RWPE2 (cell line): Measurements from ENCODE around the gene MZF1.

ENCODE experiments used
- ATAC-seq: fragments of 200-7000 bp; cut with Tn5 transposase; 3 replicates; pipeline ENCODE4 v1.9.1; 2021; ENCODE audit warnings: low read depth
- DNase-seq: peaks from one replicate; pipeline ENCODE4 v3.0.0-alpha.2; 2020; ENCODE audit warnings: low spot score
- H3K27ac ChIP-seq: fragments of 450-650 bp; 2 replicates; pipeline ENCODE4 v1.5.1; 2017; ENCODE audit warnings: mild to moderate bottlenecking; ENCODE audit not compliant: poor library complexity, severe bottlenecking
- H3K27me3 ChIP-seq: fragments of 250-450 bp; sonication (Bioruptor Pico); 2 replicates; pipeline ENCODE4 v1.5.1; 2021; ENCODE audit warnings: mild to moderate bottlenecking, moderate library complexity; ENCODE audit not compliant: insufficient read depth, poor library complexity, severe bottlenecking
- H3K36me3 ChIP-seq: fragments of 250-450 bp; sonication (Bioruptor Pico); 2 replicates; pipeline ENCODE4 v1.5.1; 2020; ENCODE audit warnings: low read depth, mild to moderate bottlenecking, moderate library complexity
- H3K4me1 ChIP-seq: fragments of 250-450 bp; sonication (Bioruptor Pico); 2 replicates; pipeline ENCODE4 v1.5.1; 2021; ENCODE audit warnings: mild to moderate bottlenecking, moderate library complexity; ENCODE audit not compliant: insufficient read depth, poor library complexity, severe bottlenecking
- H3K4me3 ChIP-seq: fragments of 250-450 bp; sonication (Bioruptor Pico); 2 replicates; pipeline ENCODE4 v1.5.1; 2021; ENCODE audit warnings: mild to moderate bottlenecking, moderate library complexity; ENCODE audit not compliant: severe bottlenecking
- H3K9me3 ChIP-seq: fragments of 250-450 bp; sonication (Bioruptor Pico); 2 replicates; pipeline ENCODE4 v1.5.1; 2021; ENCODE audit warnings: mild to moderate bottlenecking, moderate library complexity; ENCODE audit not compliant: severe bottlenecking
- CTCF ChIP-seq: fragments of 450-650 bp; IDR thresholded peaks from one replicate; pipeline ENCODE4 v1.5.1; 2017; ENCODE audit warnings: mild to moderate bottlenecking, moderate library complexity; ENCODE audit not compliant: poor library complexity, severe bottlenecking

Gene MZF1

GRCh38 chr19:58553799-58554493 lies 19.2 kb downstream of the MZF1 start:
- H3K9me3 ChIP-seq: no peaks in the 10 kb centered on the region
- TF ChIP-seq CTCF: no peak
- no peak for DNase-seq
- no peak for ATAC-seq
- H3K4me3 ChIP-seq: peak overlapping the region; percentile 45
- H3K27me3 ChIP-seq: no peaks in the 10 kb centered on the region
- H3K27ac ChIP-seq: peak overlapping the region; percentile 90
- peaks cover 49% of the 10 kb centered on the region for H3K36me3 ChIP-seq
- no peaks in the 10 kb centered on the region for H3K4me1 ChIP-seq

- Histone ChIP-seq H3K4me3 (no peak overlapping the region), H3K9me3 (no peaks in the 10 kb centered on the region), H3K27me3 (no peaks in the 10 kb centered on the region), H3K4me1 (no peaks in the 10 kb centered on the region), H3K27ac (peak overlapping the region; percentile 90), H3K36me3 (peaks cover 62% of the 10 kb centered on the region)
- ATAC-seq (no peak), DNase-seq (no peak)
- no peak for TF ChIP-seq CTCF
These were observed 20.5 kb downstream of the MZF1 start for GRCh38 chr19:58552655-58553054.

GRCh38 chr19:58551577-58552471 lies 21.3 kb downstream of the MZF1 start:
- no peak for TF ChIP-seq CTCF
- Histone ChIP-seq H3K4me1 (no peaks in the 10 kb centered on the region), H3K9me3 (no peaks in the 10 kb centered on the region), H3K4me3 (no peak overlapping the region), H3K27me3 (no peaks in the 10 kb centered on the region), H3K27ac (no peak overlapping the region), H3K36me3 (peaks cover 68% of the 10 kb centered on the region)
- DNase-seq (no peak), ATAC-seq (no peak)

GRCh38 chr19:58551123-58551497 lies 22.0 kb downstream of the MZF1 start:
- peaks cover 68% of the 10 kb centered on the region for H3K36me3 ChIP-seq
- H3K4me3 ChIP-seq: no peak overlapping the region
- DNase-seq (no peak), ATAC-seq (no peak)
- no peak overlapping the region for H3K27ac ChIP-seq
- H3K9me3 ChIP-seq: no peaks in the 10 kb centered on the region
- no peaks in the 10 kb centered on the region for H3K27me3 ChIP-seq
- peaks cover 5% of the 10 kb centered on the region for H3K4me1 ChIP-seq
- no peak for TF ChIP-seq CTCF
